ENCODE results near the gene MINDY4.

Gene MINDY4

GRCh38 chr7:30852744-30853288 lies 81.6 kb downstream of the MINDY4 start:
- DNase-seq (ENCODE audit: low read depth): no peak

GRCh38 chr7:30853576-30853975 lies 82.4 kb downstream of the MINDY4 start:
- no peak for DNase-seq (ENCODE audit: low read depth)

- no peak for DNase-seq (ENCODE audit: low read depth)
Measured at GRCh38 chr7:30855936-30856335, 84.7 kb downstream of the MINDY4 start.

- no peak for DNase-seq (ENCODE audit: low read depth)
Measured at GRCh38 chr7:30858576-30858975, 87.4 kb downstream of the MINDY4 start.

- no peak for DNase-seq (ENCODE audit: low read depth)
Measured at GRCh38 chr7:30859202-30859939, 88.2 kb downstream of the MINDY4 start.

- no peak for DNase-seq (ENCODE audit: low read depth)
Measured at GRCh38 chr7:30859940-30860496, 88.8 kb downstream of the MINDY4 start.

- no peak for DNase-seq (ENCODE audit: low read depth)
Measured at GRCh38 chr7:30861612-30862011, 90.4 kb downstream of the MINDY4 start.

- no peak for DNase-seq (ENCODE audit: low read depth)
Measured at GRCh38 chr7:30862995-30863705, 91.9 kb downstream of the MINDY4 start.

GRCh38 chr7:30863706-30864035 lies 92.5 kb downstream of the MINDY4 start:
- no peak for DNase-seq (ENCODE audit: low read depth)

GRCh38 chr7:30864101-30864500 lies 92.9 kb downstream of the MINDY4 start:
- DNase-seq (ENCODE audit: low read depth): no peak

GRCh38 chr7:30865076-30865475 lies 93.9 kb downstream of the MINDY4 start:
- DNase-seq (ENCODE audit: low read depth): no peak

- DNase-seq (ENCODE audit: low read depth): no peak
Measured at GRCh38 chr7:30865821-30866220, 94.6 kb downstream of the MINDY4 start.

GRCh38 chr7:30866939-30867338 lies 95.7 kb downstream of the MINDY4 start:
- no peak for DNase-seq (ENCODE audit: low read depth)

GRCh38 chr7:30867483-30867882 lies 96.3 kb downstream of the MINDY4 start:
- DNase-seq (ENCODE audit: low read depth): no peak

- no peak for DNase-seq (ENCODE audit: low read depth)
Measured at GRCh38 chr7:30869794-30870611, 98.8 kb downstream of the MINDY4 start.

GRCh38 chr7:30870821-30871518 lies 99.8 kb downstream of the MINDY4 start:
- no peak for DNase-seq (ENCODE audit: low read depth)

GRCh38 chr7:30871655-30872054 lies 100.4 kb downstream of the MINDY4 start:
- DNase-seq (ENCODE audit: low read depth): no peak

GRCh38 chr7:30873207-30873606 lies 102.0 kb downstream of the MINDY4 start:
- no peak for DNase-seq (ENCODE audit: low read depth)

- no peak for DNase-seq (ENCODE audit: low read depth)
Measured at GRCh38 chr7:30873656-30874055, 102.4 kb downstream of the MINDY4 start.

- DNase-seq (ENCODE audit: low read depth): no peak
Measured at GRCh38 chr7:30874656-30875302, 103.6 kb downstream of the MINDY4 start.
